Adrenal gland (tissue), 12 donors: ENCODE results near the gene COL19A1. TPM values are rescaled to one million over a fixed set of nuclear protein-coding genes. Genes with fewer than 3 reads are reported as not detected.

Experiments
- DNase-seq, 7 donors: peaks; one replicate each; pipeline ENCODE4 v3.0.0-alpha.2; 2019 to 2020
- H3K27ac ChIP-seq, 5 donors: fragments of 200-600 bp; sonication (generic) in 4 of 5; 1 replicate in 3 of 5; 2 replicates in 2 of 5; pipeline versions ENCODE4 v1.5.1 to v1.8.0; 2016 to 2020; ENCODE audit warnings: mild to moderate bottlenecking in 1 of 5
- H3K27me3 ChIP-seq: fragments of 200-600 bp; 2 replicates; pipeline ENCODE4 v1.8.0; 2021
- H3K36me3 ChIP-seq, 2 donors: fragments of 200-600 bp; replicated peaks in 1 of 2; 1 replicate in 1 of 2; 2 replicates in 1 of 2; pipeline versions ENCODE4 v1.5.1 to v1.8.0; 2018 to 2022
- H3K4me1 ChIP-seq, 2 donors: fragments of 200-600 bp; replicated peaks in 1 of 2; 1 replicate in 1 of 2; 2 replicates in 1 of 2; pipeline versions ENCODE4 v1.5.1 to v1.8.0; 2018 to 2021
- H3K4me3 ChIP-seq, 4 donors: fragments of 200-600 bp; sonication (generic) in 3 of 4; one replicate each; pipeline ENCODE4 v1.5.1; 2016 to 2018
- H3K9me3 ChIP-seq, 3 donors: fragments of 200-600 bp; sonication (generic) in 1 of 3; replicated peaks in 1 of 3; 1 replicate in 2 of 3; 2 replicates in 1 of 3; pipeline versions ENCODE4 v1.5.1 to v1.8.0; 2016 to 2021
- POLR2A ChIP-seq, 2 donors: fragments of 450-650 bp; IDR thresholded peaks; one replicate each; pipeline ENCODE4 v1.6.1; 2017; ENCODE audit warnings: antibody characterized with exemption in 2 of 2, mild to moderate bottlenecking in 2 of 2, moderate library complexity in 1 of 2
- WGBS, 4 donors: extraction: QIAGEN DNeasy Blood & Tissue Kit in 2 of 4; methylation state at CpG; one replicate each; pipeline versions ENCODE4 v1.1.5 to v1.1.7; 2013 to 2017; 5-methylcytosine and 5-hydroxymethylcytosine counted together
- intact Hi-C, 2 donors: fragments of 100-400 bp; cut with DNase I; formaldehyde crosslinking; loops; one replicate each; pipeline versions ENCODE4 v1.14.1 to v1.15.0; 2022 to 2023
- polyA plus RNA-seq, 3 donors: library from polyadenylated mRNA; stranded (reverse); fragments of 200-250 nt in 2 of 3; fragments of 350-450 nt in 1 of 3; fragmentation: Illumina TruSeq in 1 of 3; extraction: RNeasy Lipid Tissue Mini Kit (QIAGEN cat#74804) in 1 of 3; gene quantifications; one replicate each; pipeline ENCODE4 v1.2.3, GENCODE V29; 2013 to 2014
- total RNA-seq, 9 donors: library from RNA; depleted of rRNA in 4 of 9; stranded (reverse); fragments of >200 nt in 4 of 9; fragments of 120-200 nt in 1 of 9; fragmentation: NEBNext Ultra II Directional in 1 of 9; extraction: Animal tissue kit (Norgen Biotek cat#: 25700) in 1 of 9; gene quantifications; one replicate each; pipeline versions ENCODE4 v1.1.0 to v1.2.4, GENCODE V29; 2013 to 2023
- TF ChIP-seq, protein P1 (sequence below), 6 experiments: fragments of 450-650 bp in 4 of 6; fragments of 200-600 bp in 2 of 6; sonication (generic) in 1 of 6; IDR thresholded peaks; 1 replicate in 5 of 6; 2 replicates in 1 of 6; pipeline versions ENCODE4 v1.5.1 to v1.8.0; 2016 to 2021; ENCODE audit warnings: antibody characterized with exemption in 6 of 6, mild to moderate bottlenecking in 2 of 6, moderate library complexity in 1 of 6
- donor health status: healthy with polysubstance abuse.
- donor health status: Bipolar disorder and iron deficiency.
- donor health status: DM: yes; HTN: yes; CAD: no.
- donor health status: DM: no; HTN: no; CAD: no.
- donor health status: DM: no; HTN: no; CAD: no.
- donor health status: DM: yes; HTN: yes; CAD: no.

Gene COL19A1
- total and polyA plus RNA-seq, 12 donors: under 0.01 to 0.32 (median 0.11) TPM; not detected in 5

DNA sequence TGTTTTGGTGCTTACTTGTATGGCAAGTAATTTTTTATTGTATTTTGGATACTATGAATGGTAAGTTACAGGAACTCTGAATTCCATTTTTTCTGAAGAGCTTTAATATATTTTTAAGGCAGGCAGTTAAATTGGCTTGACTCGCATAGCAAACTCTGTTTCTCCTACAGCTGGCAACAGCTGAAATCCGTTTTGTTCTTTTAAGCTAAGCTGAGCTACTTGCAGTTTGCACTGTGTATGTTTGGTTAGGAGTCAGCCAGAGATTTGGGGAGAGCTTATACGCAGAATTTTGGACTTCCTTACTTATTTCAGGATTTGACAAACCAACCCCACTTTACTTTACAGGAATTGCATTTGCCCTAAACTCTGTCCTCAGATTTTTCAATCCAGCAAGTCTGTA is 179.1 kb downstream of the COL19A1 start:
- no peak overlapping the region for H3K4me3 ChIP-seq
- 62 to 68% (median 66%) methylated on average over 3 of the region's 3 CpGs for WGBS, 4 donors
- H3K36me3 ChIP-seq: no peaks in the 10 kb centered on the region
- no peak for DNase-seq
- no peaks in the 10 kb centered on the region for H3K4me1 ChIP-seq
- no peak overlapping the region for H3K27ac ChIP-seq
- intact Hi-C loops: no loop called here
- no peaks in the 10 kb centered on the region for H3K9me3 ChIP-seq
- no peak for TF ChIP-seq POLR2A (IDR thresholded peaks at IDR 0.05)
- TF ChIP-seq, protein P1, sequence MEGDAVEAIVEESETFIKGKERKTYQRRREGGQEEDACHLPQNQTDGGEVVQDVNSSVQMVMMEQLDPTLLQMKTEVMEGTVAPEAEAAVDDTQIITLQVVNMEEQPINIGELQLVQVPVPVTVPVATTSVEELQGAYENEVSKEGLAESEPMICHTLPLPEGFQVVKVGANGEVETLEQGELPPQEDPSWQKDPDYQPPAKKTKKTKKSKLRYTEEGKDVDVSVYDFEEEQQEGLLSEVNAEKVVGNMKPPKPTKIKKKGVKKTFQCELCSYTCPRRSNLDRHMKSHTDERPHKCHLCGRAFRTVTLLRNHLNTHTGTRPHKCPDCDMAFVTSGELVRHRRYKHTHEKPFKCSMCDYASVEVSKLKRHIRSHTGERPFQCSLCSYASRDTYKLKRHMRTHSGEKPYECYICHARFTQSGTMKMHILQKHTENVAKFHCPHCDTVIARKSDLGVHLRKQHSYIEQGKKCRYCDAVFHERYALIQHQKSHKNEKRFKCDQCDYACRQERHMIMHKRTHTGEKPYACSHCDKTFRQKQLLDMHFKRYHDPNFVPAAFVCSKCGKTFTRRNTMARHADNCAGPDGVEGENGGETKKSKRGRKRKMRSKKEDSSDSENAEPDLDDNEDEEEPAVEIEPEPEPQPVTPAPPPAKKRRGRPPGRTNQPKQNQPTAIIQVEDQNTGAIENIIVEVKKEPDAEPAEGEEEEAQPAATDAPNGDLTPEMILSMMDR (IDR thresholded peaks at IDR 0.05): no peak
- no peaks in the 10 kb centered on the region for H3K27me3 ChIP-seq

DNA sequence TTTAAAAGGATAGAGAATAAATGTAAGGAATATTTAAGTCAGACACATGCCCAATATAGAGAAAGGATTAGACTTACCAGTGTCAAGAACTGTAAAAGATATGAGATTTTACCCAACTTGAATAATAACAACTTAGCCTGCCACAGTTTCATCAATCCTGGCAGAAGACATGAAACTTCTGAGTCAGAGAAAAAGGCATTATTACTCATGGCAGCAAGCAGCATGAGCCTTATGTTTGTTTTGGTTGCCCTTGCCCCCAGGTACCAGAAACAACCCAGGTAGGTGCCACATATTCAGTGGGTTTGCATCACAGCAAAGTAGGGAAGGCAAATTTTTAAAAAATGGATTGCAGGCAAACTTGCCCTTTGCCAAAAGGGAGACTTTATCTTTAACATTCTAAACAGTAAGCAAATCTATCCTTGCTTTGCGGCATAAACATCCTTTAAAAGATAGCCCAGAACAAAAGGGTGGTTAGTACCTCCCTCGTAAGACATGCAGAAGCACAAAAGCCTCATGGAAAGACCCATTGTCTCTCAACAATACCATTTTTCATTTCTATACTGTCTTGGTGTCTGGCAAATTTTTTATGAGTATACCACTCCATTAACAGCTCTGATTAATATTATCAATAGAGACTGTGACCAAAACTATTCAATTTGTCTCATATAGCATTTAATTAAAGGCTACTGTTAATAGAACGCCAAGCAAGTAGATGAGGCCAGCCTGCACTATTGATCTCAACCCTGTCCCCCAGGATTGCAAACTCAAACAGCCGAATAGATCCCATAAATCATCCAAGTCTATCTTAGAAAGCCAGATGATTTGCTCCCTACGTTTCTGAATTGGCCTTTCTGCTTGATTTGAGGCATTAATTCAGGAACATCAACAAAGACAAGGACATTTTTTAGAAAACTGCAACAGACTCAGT is 185.1 kb downstream of the COL19A1 start:
- no peaks in the 10 kb centered on the region for H3K4me1 ChIP-seq
- H3K4me3 ChIP-seq: no peak overlapping the region
- 57 to 74% (median 67%) methylated on average over 5 of the region's 5 CpGs for WGBS, 4 donors
- H3K9me3 ChIP-seq: no peaks in the 10 kb centered on the region
- no peak overlapping the region for H3K27ac ChIP-seq
- DNase-seq: no peak
- H3K36me3 ChIP-seq: no peaks in the 10 kb centered on the region
- no peaks in the 10 kb centered on the region for H3K27me3 ChIP-seq
- intact Hi-C loops: no loop called here
- TF ChIP-seq, protein P1 (IDR thresholded peaks at IDR 0.05): no peak
- TF ChIP-seq POLR2A (IDR thresholded peaks at IDR 0.05): no peak

DNA sequence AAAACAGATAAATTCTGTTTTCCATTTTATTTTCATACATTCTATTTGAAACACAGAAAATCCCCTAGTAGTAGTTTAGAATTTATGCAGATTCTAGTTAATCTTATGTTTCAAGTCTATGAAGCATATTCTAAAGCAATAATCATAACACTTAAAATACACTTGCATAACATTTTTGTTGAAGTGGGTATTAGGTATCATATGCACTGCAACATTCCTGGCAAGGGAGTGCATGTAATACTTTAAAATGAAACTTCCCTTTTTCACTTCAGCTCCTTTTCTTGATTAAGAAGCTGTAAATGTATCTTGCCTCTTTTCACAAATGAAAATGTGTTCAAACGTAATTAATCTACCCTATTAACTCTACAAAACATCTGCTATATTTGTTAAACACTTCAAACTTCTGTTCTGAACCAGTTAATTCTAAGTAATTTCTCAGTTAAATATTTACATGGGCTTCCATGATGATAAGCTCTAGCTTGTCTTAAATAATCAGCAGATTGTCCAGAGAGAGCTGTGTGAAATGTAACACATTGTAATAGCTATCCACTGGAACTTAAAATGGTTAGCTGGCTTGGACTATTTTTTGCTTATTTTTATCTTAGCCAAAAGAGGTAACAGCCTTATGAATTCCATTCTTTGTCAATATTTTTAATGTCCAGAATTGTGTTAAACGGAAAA is 192.8 kb downstream of the COL19A1 start:
- Histone ChIP-seq H3K36me3 (no peaks in the 10 kb centered on the region), H3K9me3 (no peaks in the 10 kb centered on the region), H3K27me3 (no peaks in the 10 kb centered on the region), H3K4me1 (no peaks in the 10 kb centered on the region), H3K27ac (no peak overlapping the region), H3K4me3 (no peak overlapping the region)
- 42 to 55% (median 49%) methylated on average over 2 of the region's 2 CpGs for WGBS, 4 donors
- no peak for TF ChIP-seq POLR2A (IDR thresholded peaks at IDR 0.05)
- TF ChIP-seq, protein P1 (IDR thresholded peaks at IDR 0.05): no peak
- no peak for DNase-seq
- intact Hi-C loops: no loop called here

DNA sequence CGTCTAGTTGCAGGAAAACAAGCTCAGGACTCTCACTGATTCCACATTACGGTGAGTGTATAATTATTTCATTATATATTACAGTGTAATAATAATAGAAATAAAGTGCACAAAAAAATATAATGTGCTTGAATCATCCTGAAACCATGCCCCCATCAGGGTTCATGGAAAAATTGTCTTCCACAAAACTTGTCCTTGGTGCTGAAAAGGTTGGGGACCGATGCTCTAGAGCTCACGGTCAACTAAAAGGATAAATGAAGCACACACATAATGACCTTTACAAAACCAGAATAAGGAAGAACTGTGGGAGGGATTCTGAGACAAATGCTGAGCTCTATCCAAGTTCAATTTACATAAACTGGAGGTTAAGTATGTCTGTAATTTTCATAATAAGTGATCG is 194.3 kb downstream of the COL19A1 start:
- no peak overlapping the region for H3K27ac ChIP-seq
- H3K4me3 ChIP-seq: no peak overlapping the region
- DNase-seq: no peak
- no peaks in the 10 kb centered on the region for H3K27me3 ChIP-seq
- TF ChIP-seq, protein P1 (IDR thresholded peaks at IDR 0.05): no peak
- no peak for TF ChIP-seq POLR2A (IDR thresholded peaks at IDR 0.05)
- no peaks in the 10 kb centered on the region for H3K4me1 ChIP-seq
- H3K9me3 ChIP-seq: no peaks in the 10 kb centered on the region
- no peaks in the 10 kb centered on the region for H3K36me3 ChIP-seq
- intact Hi-C loops: no loop called here
- WGBS, 4 donors: 58 to 73% (median 69%) methylated on average over 5 of the region's 5 CpGs
